GM12878 (cell line): ENCODE data around the gene CTRL. TPM values are rescaled to one million over a fixed set of nuclear protein-coding genes. Genes with fewer than 3 reads are reported as not detected.

ENCODE experiments used
- ATAC-seq: fragments of 200-7000 bp; cut with Tn5 transposase; 3 replicates; pipeline ENCODE4 v1.9.1; 2020; ENCODE audit warnings: mild to moderate bottlenecking, moderate library complexity
- BruUV-seq: library from RNA; stranded (reverse); fragments of 400-500 nt; replicated peaks from 2 replicates; lab custom pipeline; 2021; lab: Mats Ljungman, UMichigan
- CTCF ChIA-PET: fragments of 300-600 bp; sonication (Branson Sonifier 250); formaldehyde crosslinking; extraction: SDS; loops from one replicate; lab custom pipeline; 2021; ENCODE audit warnings: inconsistent platforms; lab: Yijun Ruan, JAX
- POLR2A ChIA-PET: fragments of 350-600 bp; formaldehyde crosslinking; extraction: SDS; loops from one replicate; lab custom pipeline; 2021; ENCODE audit warnings: inconsistent platforms; lab: Charles Lee
- RAD21 ChIA-PET: fragments of 300-600 bp; sonication (Branson Sonifier 250); formaldehyde crosslinking; loops from one replicate; lab custom pipeline; 2023; ENCODE audit warnings: antibody characterized with exemption; ENCODE audit not compliant: unreplicated experiment; lab: Charles Lee
- SMC1A ChIA-PET: fragments of 300-600 bp; sonication (Branson Sonifier 250); formaldehyde crosslinking; loops from one replicate; lab custom pipeline; 2023; ENCODE audit not compliant: unreplicated experiment, uncharacterized antibody; lab: Charles Lee
- DNase-seq: peaks from one replicate; pipeline ENCODE4 v3.0.0-alpha.2; 2011; ENCODE audit warnings: low read depth, low spot score
- FAIRE-seq: peaks from 3 replicates; lab custom pipeline; 2011; peaks lifted over from hg19 to GRCh38; lab: Jason Lieb, UNC
- H2AFZ ChIP-seq: 2 replicates; pipeline ENCODE4 v1.6.0; 2011; ENCODE audit warnings: low read depth, low read length, control low read depth; ENCODE audit not compliant: control insufficient read depth
- H3K27ac ChIP-seq: 2 replicates; pipeline ENCODE4 v1.5.1; 2011; ENCODE audit warnings: control low read depth; ENCODE audit not compliant: control insufficient read depth, insufficient read depth
- H3K27me3 ChIP-seq, 2 experiments: replicated peaks in 1 of 2; 2 replicates each; pipeline versions ENCODE4 v1.6.0 to v1.6.1; 2011; ENCODE audit warnings: low read length in 1 of 2; ENCODE audit not compliant: control insufficient read depth in 2 of 2, insufficient read depth in 2 of 2
- H3K36me3 ChIP-seq, 2 experiments: 2 replicates each; pipeline ENCODE4 v1.5.1; 2011; ENCODE audit warnings: low read length in 1 of 2; ENCODE audit not compliant: control insufficient read depth in 2 of 2, insufficient read depth in 2 of 2
- H3K4me1 ChIP-seq: 2 replicates; pipeline ENCODE4 v1.6.1; 2011; ENCODE audit warnings: mild to moderate bottlenecking, low read length, moderate library complexity, mixed read lengths; ENCODE audit not compliant: control insufficient read depth, insufficient read depth
- H3K4me2 ChIP-seq: 2 replicates; pipeline ENCODE4 v1.6.0; 2011; ENCODE audit warnings: control low read depth; ENCODE audit not compliant: control insufficient read depth, insufficient read depth
- H3K4me3 ChIP-seq: fragments of 200-600 bp; sonication (generic); 2 replicates; pipeline ENCODE4 v1.5.1; 2016
- H3K79me2 ChIP-seq: 2 replicates; pipeline ENCODE4 v1.6.0; 2011; ENCODE audit warnings: low read length; ENCODE audit not compliant: control insufficient read depth, insufficient read depth
- H3K9ac ChIP-seq: 2 replicates; pipeline ENCODE4 v1.8.0; 2011; ENCODE audit warnings: low read length, control low read depth, mixed read lengths; ENCODE audit not compliant: control insufficient read depth, insufficient read depth
- H3K9me3 ChIP-seq: replicated peaks from 3 replicates; pipeline ENCODE4 v1.5.1; 2011; ENCODE audit warnings: mild to moderate bottlenecking, low read length; ENCODE audit not compliant: control insufficient read depth, insufficient read depth
- H4K20me1 ChIP-seq: 2 replicates; pipeline ENCODE4 v1.6.0; 2011; ENCODE audit not compliant: control insufficient read depth, insufficient read depth
- MTA2 ChIP-seq: fragments of 450-650 bp; IDR thresholded peaks from 2 replicates; pipeline ENCODE4 v1.6.1; 2016; ENCODE audit warnings: low read depth, mild to moderate bottlenecking, moderate library complexity
- SMARCA5 ChIP-seq: fragments of 450-650 bp; IDR thresholded peaks from 2 replicates; pipeline ENCODE4 v1.6.1; 2017; ENCODE audit warnings: mild to moderate bottlenecking
- ZBTB11 ChIP-seq: fragments of 450-650 bp; formaldehyde crosslinking; IDR thresholded peaks from 2 replicates; pipeline ENCODE4 v1.5.0; 2022; ENCODE audit warnings: mild to moderate bottlenecking, missing genetic modification characterization
- WGBS: methylation state at CpG from one replicate; pipeline ENCODE4 v1.1.6; 2016; ENCODE audit warnings: low lambda C conversion rate; ENCODE audit not compliant: insufficient replicate concordance, insufficient coverage; ENCODE audit errors: missing lambda C conversion rate; 5-methylcytosine and 5-hydroxymethylcytosine counted together
- in situ Hi-C: fragments of 300-500 bp; cut with MboI; formaldehyde crosslinking; loops from 9 replicates; pipeline ENCODE4 v1.14.3; 2018; ENCODE audit warnings: mixed read lengths
- intact Hi-C: fragments of 100-400 bp; cut with micrococcal nuclease; formaldehyde crosslinking; loops from one replicate; pipeline ENCODE4 v1.14.2; 2022; ENCODE audit not compliant: unreplicated experiment
- polyA plus RNA-seq, 11 experiments: library from polyadenylated mRNA; depleted of rRNA in 4 of 11; unstranded in 6 of 11; stranded (reverse) in 5 of 11; fragments of >200 nt; fragmentation: Nextera tagmentation in 4 of 11; fragmentation: Illumina TruSeq in 1 of 11; extraction: Ambion mirVana in 4 of 11; extraction: Trizol in 1 of 11; gene quantifications; 1 replicate in 1 of 11; 2 replicates in 10 of 11; pipeline versions ENCODE4 v1.2.1 to v1.2.3, GENCODE V29; 2011 to 2016; ENCODE audit warnings: inconsistent platforms in 2 of 11, missing spikeins in 2 of 11, low read depth in 1 of 11
- total RNA-seq, 4 experiments: library from RNA; depleted of rRNA in 3 of 4; stranded (reverse); fragments of >200 nt in 3 of 4; fragmentation: Illumina TruSeq in 1 of 4; extraction: Trizol in 1 of 4; gene quantifications; 2 replicates each; pipeline versions ENCODE4 v1.2.1 to v1.2.3, GENCODE V29; 2013 to 2021

Gene CTRL
- total and polyA plus RNA-seq, 10 of the 15 experiments (the other 5 are each of a cell fraction or from before 2014, with no cell fraction given), result 1.1 to 4.9 (median 2.6) TPM

- H3K4me2 ChIP-seq, result no peak overlapping the region
- DNase-seq (no peak), FAIRE-seq (no peak), ATAC-seq (no peak)
- no peaks in the 10 kb centered on the region for H3K36me3 ChIP-seq
- H3K4me1 ChIP-seq, result peaks cover 22% of the 10 kb centered on the region
- SMC1A ChIA-PET, result interaction anchor here (1.2 kb wide), 1 partner anchor 15 kb away, joined by 3 read pairs; no protein-coding TSS in a partner anchor
- POLR2A ChIA-PET, result interaction anchor here (0.6 kb wide), 1 partner anchor 233 kb away, joined by 3 read pairs; no protein-coding TSS in a partner anchor
- no peaks in the 10 kb centered on the region; a peak in 1 of 4 replicates for H3K27me3 ChIP-seq
- no peaks in the 10 kb centered on the region for H4K20me1 ChIP-seq
- in situ Hi-C loops, result no loop called here
- no peaks in the 10 kb centered on the region for H3K9me3 ChIP-seq
- H3K27ac ChIP-seq, result no peak overlapping the region
- TF ChIP-seq ZBTB11 (no peak), SMARCA5 (no peak), MTA2 (no peak)
- no peaks in the 10 kb centered on the region for H3K79me2 ChIP-seq
- no peak overlapping the region for H3K4me3 ChIP-seq
- 74% methylated on average over 9 of the region's 9 CpGs for WGBS
- no TSS peak for BruUV-seq
- no peak overlapping the region for H2AFZ ChIP-seq
- CTCF ChIA-PET, result no interaction called here
- no peak overlapping the region for H3K9ac ChIP-seq
- RAD21 ChIA-PET, result interaction anchor here (0.5 kb wide), 1 partner anchor 515 kb away, joined by 3 read pairs; no protein-coding TSS in a partner anchor
- intact Hi-C loops, result no loop called here
Measured at GRCh38 chr16:67977469-67978227, 46.0 kb upstream of the CTRL start.
